ENCODE results near the gene TCEA3.

TCEA3 gene

DNA sequence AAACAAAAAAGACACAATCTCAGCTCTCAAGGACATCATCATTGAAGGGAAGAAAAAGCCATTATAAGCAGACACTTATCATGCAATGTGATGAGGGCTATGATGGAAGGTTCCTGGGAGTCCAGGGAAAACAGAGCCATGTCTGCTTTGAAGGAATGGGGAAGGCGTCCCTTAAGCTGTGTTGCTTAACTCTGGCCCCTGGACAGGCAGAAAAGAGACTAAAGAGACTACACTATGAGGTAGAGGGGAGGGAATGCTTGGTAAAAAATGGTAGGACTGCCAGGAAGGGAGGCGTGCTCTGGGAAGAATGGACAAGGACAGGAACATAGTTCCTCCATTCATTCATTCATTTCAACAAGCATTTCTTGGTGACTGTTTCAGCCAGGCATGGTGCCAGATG is 38.2 kb upstream of the TCEA3 start:
- TF ChIP-seq, protein P1, sequence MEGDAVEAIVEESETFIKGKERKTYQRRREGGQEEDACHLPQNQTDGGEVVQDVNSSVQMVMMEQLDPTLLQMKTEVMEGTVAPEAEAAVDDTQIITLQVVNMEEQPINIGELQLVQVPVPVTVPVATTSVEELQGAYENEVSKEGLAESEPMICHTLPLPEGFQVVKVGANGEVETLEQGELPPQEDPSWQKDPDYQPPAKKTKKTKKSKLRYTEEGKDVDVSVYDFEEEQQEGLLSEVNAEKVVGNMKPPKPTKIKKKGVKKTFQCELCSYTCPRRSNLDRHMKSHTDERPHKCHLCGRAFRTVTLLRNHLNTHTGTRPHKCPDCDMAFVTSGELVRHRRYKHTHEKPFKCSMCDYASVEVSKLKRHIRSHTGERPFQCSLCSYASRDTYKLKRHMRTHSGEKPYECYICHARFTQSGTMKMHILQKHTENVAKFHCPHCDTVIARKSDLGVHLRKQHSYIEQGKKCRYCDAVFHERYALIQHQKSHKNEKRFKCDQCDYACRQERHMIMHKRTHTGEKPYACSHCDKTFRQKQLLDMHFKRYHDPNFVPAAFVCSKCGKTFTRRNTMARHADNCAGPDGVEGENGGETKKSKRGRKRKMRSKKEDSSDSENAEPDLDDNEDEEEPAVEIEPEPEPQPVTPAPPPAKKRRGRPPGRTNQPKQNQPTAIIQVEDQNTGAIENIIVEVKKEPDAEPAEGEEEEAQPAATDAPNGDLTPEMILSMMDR (IDR thresholded peaks at IDR 0.05), result no peak
- Histone ChIP-seq H3K4me1 (no peaks in the 10 kb centered on the region), H2AFZ (no peak overlapping the region), H3K4me2 (ENCODE audit: low read length) (no peak overlapping the region), H3K9me3 (ENCODE audit: control insufficient read depth, low read length) (no peaks in the 10 kb centered on the region), H3K27me3 (ENCODE audit: control insufficient read depth, insufficient read depth, low read length) (no peaks in the 10 kb centered on the region), H3K36me3 (ENCODE audit: control insufficient read depth, insufficient read depth, low read length) (no peaks in the 10 kb centered on the region), H3K9ac (no peak overlapping the region), H3K79me2 (no peaks in the 10 kb centered on the region), H3K4me3 (ENCODE audit: low read depth, low read length) (no peak overlapping the region), H3K27ac (no peak overlapping the region)

DNA sequence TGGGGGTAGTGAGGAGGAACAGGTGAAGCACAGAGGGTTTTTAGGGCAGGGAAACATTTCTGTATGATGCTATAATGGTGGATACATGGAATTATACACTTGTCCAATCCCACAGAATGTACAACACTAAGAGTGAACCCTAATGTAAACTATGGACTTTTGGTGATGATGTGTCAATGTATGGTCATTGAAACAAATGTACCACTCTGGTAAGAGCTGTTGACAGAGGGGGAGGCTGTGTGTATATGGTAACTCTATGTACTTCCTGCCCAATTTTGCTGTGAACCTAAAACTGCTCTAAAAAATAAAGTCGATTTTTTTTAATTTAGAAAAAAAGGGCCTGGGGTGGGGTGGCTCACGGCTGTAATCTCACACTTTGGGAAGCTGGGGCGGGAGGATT is 36.5 kb upstream of the TCEA3 start:
- no peak overlapping the region for H3K27ac ChIP-seq
- H3K36me3 ChIP-seq (ENCODE audit: control insufficient read depth, insufficient read depth, low read length), result no peaks in the 10 kb centered on the region
- H3K9ac ChIP-seq, result no peak overlapping the region
- TF ChIP-seq, protein P1 (IDR thresholded peaks at IDR 0.05), result no peak
- H2AFZ ChIP-seq, result no peak overlapping the region
- no peaks in the 10 kb centered on the region for H3K27me3 ChIP-seq (ENCODE audit: control insufficient read depth, insufficient read depth, low read length)
- no peak overlapping the region for H3K4me3 ChIP-seq (ENCODE audit: low read depth, low read length)
- no peaks in the 10 kb centered on the region for H3K4me1 ChIP-seq
- H3K79me2 ChIP-seq, result no peaks in the 10 kb centered on the region
- no peaks in the 10 kb centered on the region for H3K9me3 ChIP-seq (ENCODE audit: control insufficient read depth, low read length)
- H3K4me2 ChIP-seq (ENCODE audit: low read length), result no peak overlapping the region

DNA sequence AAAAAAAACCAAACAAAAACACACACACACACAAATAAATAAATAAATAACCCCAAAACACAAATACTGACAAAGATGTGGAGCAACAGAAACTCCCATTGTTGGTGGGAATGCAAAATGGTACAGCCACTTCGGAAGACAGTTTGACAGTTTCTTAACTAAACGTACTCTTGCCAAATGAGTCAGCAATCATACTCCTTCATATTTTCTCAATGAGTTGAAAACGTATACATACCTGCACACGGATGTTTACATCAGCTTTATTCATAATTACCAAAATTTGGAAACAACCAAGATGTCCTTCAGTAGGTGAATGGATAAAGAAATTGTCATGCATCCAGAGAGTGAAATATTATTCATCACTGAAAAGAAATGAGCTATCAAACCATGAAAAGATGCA is 36.0 kb upstream of the TCEA3 start:
- no peak overlapping the region for H3K4me2 ChIP-seq (ENCODE audit: low read length)
- no peak overlapping the region for H3K4me3 ChIP-seq (ENCODE audit: low read depth, low read length)
- H3K79me2 ChIP-seq, result no peaks in the 10 kb centered on the region

DNA sequence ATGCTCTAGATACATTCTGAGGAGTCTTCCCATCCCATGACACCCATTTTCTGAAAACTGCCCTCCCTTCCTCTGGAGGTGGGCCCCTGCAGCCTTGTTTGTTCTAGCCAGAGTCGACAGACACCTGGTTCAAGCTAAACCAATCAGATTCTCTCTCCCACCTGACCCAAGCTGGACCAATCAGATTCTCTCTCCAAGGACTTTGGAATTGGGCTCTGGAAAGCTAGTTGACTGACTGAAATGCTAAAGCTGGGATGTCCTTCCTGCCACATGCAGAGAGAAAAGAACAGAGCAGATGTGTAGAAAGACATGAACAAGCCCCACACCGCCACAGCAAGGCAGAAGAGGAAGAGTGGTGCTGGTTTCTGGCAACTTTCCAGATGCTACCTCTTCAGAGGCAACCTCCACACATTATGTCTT is 34.8 kb upstream of the TCEA3 start:
- H3K4me3 ChIP-seq (ENCODE audit: low read depth, low read length), result no peak overlapping the region
- no peaks in the 10 kb centered on the region for H3K9me3 ChIP-seq (ENCODE audit: control insufficient read depth, low read length)
- no peak overlapping the region for H3K27ac ChIP-seq
- no peak overlapping the region for H2AFZ ChIP-seq
- no peaks in the 10 kb centered on the region for H3K79me2 ChIP-seq
- no peaks in the 10 kb centered on the region for H3K4me1 ChIP-seq
- H3K9ac ChIP-seq, result no peak overlapping the region
- TF ChIP-seq, protein P1 (IDR thresholded peaks at IDR 0.05), result no peak
- no peaks in the 10 kb centered on the region for H3K36me3 ChIP-seq (ENCODE audit: control insufficient read depth, insufficient read depth, low read length)
- H3K27me3 ChIP-seq (ENCODE audit: control insufficient read depth, insufficient read depth, low read length), result no peaks in the 10 kb centered on the region
- H3K4me2 ChIP-seq (ENCODE audit: low read length), result no peak overlapping the region

More for the DNA sequence above, 36.0 kb upstream of the TCEA3 start:
- Histone ChIP-seq H2AFZ (no peak overlapping the region), H3K27me3 (ENCODE audit: control insufficient read depth, insufficient read depth, low read length) (no peaks in the 10 kb centered on the region), H3K9me3 (ENCODE audit: control insufficient read depth, low read length) (no peaks in the 10 kb centered on the region), H3K4me1 (no peaks in the 10 kb centered on the region), H3K36me3 (ENCODE audit: control insufficient read depth, insufficient read depth, low read length) (no peaks in the 10 kb centered on the region), H3K27ac (no peak overlapping the region), H3K9ac (no peak overlapping the region)
- TF ChIP-seq, protein P1 (IDR thresholded peaks at IDR 0.05), result no peak

DNA sequence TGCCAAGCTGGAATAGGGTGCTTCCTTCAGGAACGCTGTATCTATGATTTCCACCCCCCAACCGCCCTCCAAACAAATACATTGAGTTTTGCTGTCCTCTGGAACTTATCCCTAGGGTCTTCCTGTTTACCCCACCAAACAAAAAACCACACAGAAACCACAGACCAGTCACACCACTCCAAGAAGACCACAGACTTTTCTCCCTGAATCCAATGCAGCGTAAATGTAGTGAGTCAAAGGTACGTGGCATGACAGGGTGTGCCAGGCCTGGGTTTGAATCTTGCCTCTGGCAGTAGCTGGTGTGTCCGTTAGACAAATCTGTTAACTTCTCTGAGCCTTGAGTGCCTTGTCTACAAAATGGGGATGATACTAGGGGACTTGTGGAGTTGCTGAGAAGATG is 31.7 kb upstream of the TCEA3 start:
- no peak overlapping the region for H2AFZ ChIP-seq
- H3K9ac ChIP-seq, result no peak overlapping the region
- TF ChIP-seq, protein P1 (IDR thresholded peaks at IDR 0.05), result no peak
- no peaks in the 10 kb centered on the region for H3K79me2 ChIP-seq
- no peak overlapping the region for H3K27ac ChIP-seq
- no peak overlapping the region for H3K4me3 ChIP-seq (ENCODE audit: low read depth, low read length)
- H3K9me3 ChIP-seq (ENCODE audit: control insufficient read depth, low read length), result no peaks in the 10 kb centered on the region
- H3K36me3 ChIP-seq (ENCODE audit: control insufficient read depth, insufficient read depth, low read length), result no peaks in the 10 kb centered on the region
- H3K4me2 ChIP-seq (ENCODE audit: low read length), result no peak overlapping the region
- peaks cover 15% of the 10 kb centered on the region for H3K4me1 ChIP-seq
- no peaks in the 10 kb centered on the region for H3K27me3 ChIP-seq (ENCODE audit: control insufficient read depth, insufficient read depth, low read length)

Data from parathyroid adenoma (tissue), 2 donors.